ENCODE measurements around the gene TRIM17.

TRIM17 gene

DNA sequence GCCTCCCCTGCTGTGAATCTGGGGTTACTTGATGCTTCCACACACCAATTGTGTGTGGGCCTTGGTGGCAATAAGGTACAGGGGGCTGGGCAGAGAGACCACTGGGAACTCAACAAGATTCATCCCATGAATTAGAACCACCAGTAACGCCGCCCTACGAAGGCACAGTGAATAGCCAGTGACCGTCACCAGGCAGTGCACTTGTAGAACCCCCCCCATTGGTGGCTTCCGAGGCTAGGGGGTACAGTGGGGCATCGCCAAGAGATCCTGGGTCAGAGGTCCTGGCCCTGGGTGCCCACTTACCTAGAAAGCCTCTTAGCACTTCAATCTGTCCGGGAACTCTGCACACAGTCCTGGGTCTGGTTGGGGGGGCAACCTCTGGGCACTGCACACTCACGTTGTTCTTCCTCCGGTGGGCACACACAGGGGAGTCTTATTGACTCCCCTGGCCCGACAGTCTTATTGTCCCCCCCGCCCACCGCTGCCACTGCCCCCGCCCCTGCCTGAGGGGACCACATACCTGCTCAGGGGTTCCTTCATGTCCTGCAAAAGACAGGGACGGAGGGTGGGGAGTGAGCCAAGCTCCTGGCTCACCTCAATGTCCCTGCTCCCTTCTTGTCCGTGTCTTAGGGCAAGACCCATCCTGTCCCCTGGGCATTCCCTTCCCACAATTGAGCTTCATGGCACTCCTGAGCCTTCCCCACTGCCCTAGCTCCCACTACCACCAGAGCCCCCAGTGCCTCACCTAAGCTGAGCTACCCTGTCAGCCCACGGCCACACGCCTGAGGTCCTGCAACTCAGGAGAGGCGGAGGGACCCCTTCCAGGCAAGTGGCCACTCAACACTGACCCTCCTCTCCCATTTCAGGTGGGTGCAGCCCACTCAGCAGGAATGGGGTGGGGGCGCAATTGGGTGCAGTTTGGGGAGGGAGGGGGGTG, 7.5 kb downstream of the TRIM17 start (continued):
- no peak for TF ChIP-seq KLF10 (tag by site-specific recombination; IDR thresholded peaks at IDR 0.05)

DNA sequence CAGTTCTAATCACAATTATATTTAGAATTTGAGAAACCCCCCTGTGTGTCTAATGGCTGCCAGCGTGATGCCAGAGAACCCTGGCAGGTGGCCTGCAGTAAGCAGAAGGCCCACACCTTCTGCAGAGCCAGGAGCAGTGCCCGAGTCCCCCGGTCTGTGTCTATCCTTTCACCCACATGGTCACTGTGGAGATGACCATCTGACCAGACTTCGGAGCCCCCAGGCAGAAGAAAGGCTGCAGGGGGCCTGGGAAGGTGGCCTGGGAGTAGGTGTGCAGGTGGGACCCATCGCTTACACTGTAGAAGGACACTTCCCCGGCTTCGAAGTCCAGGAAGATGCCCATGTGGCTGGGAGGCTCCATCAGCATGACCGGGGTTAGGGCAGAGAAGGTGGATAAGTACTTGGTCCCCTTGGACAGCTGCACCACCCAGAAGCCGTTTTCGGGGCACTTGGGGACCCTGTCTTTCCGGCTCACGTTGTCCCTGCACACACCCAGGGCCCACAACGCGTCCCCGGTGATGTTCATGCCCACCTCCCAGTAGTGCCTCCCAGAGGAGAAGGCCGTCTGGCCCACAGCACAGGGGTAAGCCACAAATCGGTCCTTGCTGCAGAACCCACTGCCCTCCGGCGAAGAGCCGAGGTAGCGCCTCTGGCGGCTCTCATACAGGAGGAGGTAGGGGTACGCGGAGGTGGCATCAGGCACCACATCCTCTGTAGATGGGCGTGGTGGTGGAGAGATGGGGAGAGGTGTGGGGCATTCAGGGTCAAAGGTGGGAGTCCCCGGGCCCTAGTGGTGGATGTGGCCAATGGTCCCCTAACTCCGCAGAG, 8.4 kb downstream of the TRIM17 start:
- H3K4me3 ChIP-seq (ENCODE audit: low read depth, low read length), result no peak overlapping the region
- H3K27ac ChIP-seq (ENCODE audit: extremely low read depth, low read depth, low read length), result no peak overlapping the region
- H3K36me3 ChIP-seq (ENCODE audit: control insufficient read depth in 2 of 2, insufficient read depth in 1 of 2, low read length in 2 of 2), result peaks cover 0 to 19% of the 10 kb centered on the region in 2 experiments; a peak in 1 of 3 replicates
- no peaks in the 10 kb centered on the region for H3K9me3 ChIP-seq (ENCODE audit: control insufficient read depth, insufficient read depth, low read depth, low read length)
- peaks cover 11% of the 10 kb centered on the region for H3K4me1 ChIP-seq (ENCODE audit: control insufficient read depth, insufficient read depth, low read length)
- TF ChIP-seq ZNF354C (tag by site-specific recombination; IDR thresholded peaks at IDR 0.05; ENCODE audit: borderline replicate concordance, low read depth) (no peak), ZNF133 (tag by site-specific recombination; IDR thresholded peaks at IDR 0.05) (no peak), BCL6B (tag by site-specific recombination; IDR thresholded peaks at IDR 0.05) (no peak), ZIC2 (tag by site-specific recombination; IDR thresholded peaks at IDR 0.05) (peak; percentile 40; the same call in 1 of the 2 replicates), ZNF555 (tag by site-specific recombination; conservative IDR thresholded peaks at IDR 0.05) (no peak), ZNF791 (tag by site-specific recombination; IDR thresholded peaks at IDR 0.05) (no peak), ZNF529 (tag by site-specific recombination; IDR thresholded peaks at IDR 0.05; ENCODE audit: insufficient replicate concordance) (no peak), ZNF629 (tag by site-specific recombination; IDR thresholded peaks at IDR 0.05) (no peak)
- TF ChIP-seq, protein P1, sequence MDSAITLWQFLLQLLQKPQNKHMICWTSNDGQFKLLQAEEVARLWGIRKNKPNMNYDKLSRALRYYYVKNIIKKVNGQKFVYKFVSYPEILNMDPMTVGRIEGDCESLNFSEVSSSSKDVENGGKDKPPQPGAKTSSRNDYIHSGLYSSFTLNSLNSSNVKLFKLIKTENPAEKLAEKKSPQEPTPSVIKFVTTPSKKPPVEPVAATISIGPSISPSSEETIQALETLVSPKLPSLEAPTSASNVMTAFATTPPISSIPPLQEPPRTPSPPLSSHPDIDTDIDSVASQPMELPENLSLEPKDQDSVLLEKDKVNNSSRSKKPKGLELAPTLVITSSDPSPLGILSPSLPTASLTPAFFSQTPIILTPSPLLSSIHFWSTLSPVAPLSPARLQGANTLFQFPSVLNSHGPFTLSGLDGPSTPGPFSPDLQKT (IDR thresholded peaks at IDR 0.05; ENCODE audit: borderline replicate concordance, low read depth, low read length), result no peak
- ChIA-PET CTCF (no interaction called here), POLR2A (no interaction called here)

- Histone ChIP-seq H3K4me1 (ENCODE audit: control insufficient read depth, insufficient read depth, low read length) (peaks cover 11% of the 10 kb centered on the region), H3K36me3 (ENCODE audit: control insufficient read depth in 2 of 2, insufficient read depth in 1 of 2, low read length in 2 of 2) (peaks cover 0 to 28% of the 10 kb centered on the region in 2 experiments; a peak in 1 of 3 replicates), H3K4me3 (ENCODE audit: low read depth, low read length) (peak overlapping the region; percentile 62), H3K9me3 (ENCODE audit: control insufficient read depth, insufficient read depth, low read depth, low read length) (no peaks in the 10 kb centered on the region), H3K27ac (ENCODE audit: extremely low read depth, low read depth, low read length) (peak overlapping the region; percentile 67; the same call in 1 of the 2 replicates)
- ChIA-PET CTCF (interaction anchor here (0.7 kb wide), 1 partner anchor 51 kb away, joined by 4 read pairs; no protein-coding TSS in a partner anchor), POLR2A (interaction anchor here (0.6 to 2.6 kb wide), 34 partner anchors 12 to 928 kb away, joined by 3 to 41 read pairs (median 5); partner anchors contain the start of genes C1orf35, IBA57 and WNT9A)
- no peak for TF ChIP-seq ZNF302 (tag by site-specific recombination; IDR thresholded peaks at IDR 0.05; ENCODE audit: low read depth)
- TF ChIP-seq SP3 (tag by site-specific recombination; IDR thresholded peaks at IDR 0.05), result peak; percentile 67
- no peak for TF ChIP-seq ZNF132 (tag by site-specific recombination; IDR thresholded peaks at IDR 0.05; ENCODE audit: borderline replicate concordance)
- TF ChIP-seq, protein P2, sequence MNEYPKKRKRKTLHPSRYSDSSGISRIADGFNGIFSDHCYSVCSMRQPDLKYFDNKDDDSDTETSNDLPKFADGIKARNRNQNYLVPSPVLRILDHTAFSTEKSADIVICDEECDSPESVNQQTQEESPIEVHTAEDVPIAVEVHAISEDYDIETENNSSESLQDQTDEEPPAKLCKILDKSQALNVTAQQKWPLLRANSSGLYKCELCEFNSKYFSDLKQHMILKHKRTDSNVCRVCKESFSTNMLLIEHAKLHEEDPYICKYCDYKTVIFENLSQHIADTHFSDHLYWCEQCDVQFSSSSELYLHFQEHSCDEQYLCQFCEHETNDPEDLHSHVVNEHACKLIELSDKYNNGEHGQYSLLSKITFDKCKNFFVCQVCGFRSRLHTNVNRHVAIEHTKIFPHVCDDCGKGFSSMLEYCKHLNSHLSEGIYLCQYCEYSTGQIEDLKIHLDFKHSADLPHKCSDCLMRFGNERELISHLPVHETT (tag by site-specific recombination; IDR thresholded peaks at IDR 0.05), result no peak
- no peak for TF ChIP-seq ZNF571 (tag by site-specific recombination; IDR thresholded peaks at IDR 0.05)
- TF ChIP-seq ZNF596 (tag by site-specific recombination; IDR thresholded peaks at IDR 0.05), result no peak
- no peak for TF ChIP-seq GLI2 (tag by site-specific recombination; IDR thresholded peaks at IDR 0.05; ENCODE audit: borderline replicate concordance, low read depth)
- no peak for TF ChIP-seq ZSCAN23 (tag by site-specific recombination; IDR thresholded peaks at IDR 0.05)
- no peak for TF ChIP-seq ZNF114 (tag by site-specific recombination; IDR thresholded peaks at IDR 0.05)
- TF ChIP-seq SP2 (tag by site-specific recombination; IDR thresholded peaks at IDR 0.05), result no peak
- TF ChIP-seq, protein P3, sequence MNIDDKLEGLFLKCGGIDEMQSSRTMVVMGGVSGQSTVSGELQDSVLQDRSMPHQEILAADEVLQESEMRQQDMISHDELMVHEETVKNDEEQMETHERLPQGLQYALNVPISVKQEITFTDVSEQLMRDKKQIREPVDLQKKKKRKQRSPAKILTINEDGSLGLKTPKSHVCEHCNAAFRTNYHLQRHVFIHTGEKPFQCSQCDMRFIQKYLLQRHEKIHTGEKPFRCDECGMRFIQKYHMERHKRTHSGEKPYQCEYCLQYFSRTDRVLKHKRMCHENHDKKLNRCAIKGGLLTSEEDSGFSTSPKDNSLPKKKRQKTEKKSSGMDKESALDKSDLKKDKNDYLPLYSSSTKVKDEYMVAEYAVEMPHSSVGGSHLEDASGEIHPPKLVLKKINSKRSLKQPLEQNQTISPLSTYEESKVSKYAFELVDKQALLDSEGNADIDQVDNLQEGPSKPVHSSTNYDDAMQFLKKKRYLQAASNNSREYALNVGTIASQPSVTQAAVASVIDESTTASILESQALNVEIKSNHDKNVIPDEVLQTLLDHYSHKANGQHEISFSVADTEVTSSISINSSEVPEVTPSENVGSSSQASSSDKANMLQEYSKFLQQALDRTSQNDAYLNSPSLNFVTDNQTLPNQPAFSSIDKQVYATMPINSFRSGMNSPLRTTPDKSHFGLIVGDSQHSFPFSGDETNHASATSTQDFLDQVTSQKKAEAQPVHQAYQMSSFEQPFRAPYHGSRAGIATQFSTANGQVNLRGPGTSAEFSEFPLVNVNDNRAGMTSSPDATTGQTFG (tag by site-specific recombination; IDR thresholded peaks at IDR 0.05; ENCODE audit: borderline replicate concordance), result no peak
- 0 out of 2 replicates have a peak, but pooled peaks have one; percentile 37 for TF ChIP-seq ZNF366 (tag by site-specific recombination; conservative IDR thresholded peaks at IDR 0.05)
These were observed 9.3 kb downstream of the TRIM17 start for GRCh38 chr1:228407106-228408040.

Data from HEK293 (cell line).